NOMO-1 treated with DMSO at 0.1 percent for 48 hours (cell line): ENCODE measurements around the gene PTPRM.

Experiments used
- DNase-seq: peaks from one replicate; lab custom pipeline; 2025; ENCODE audit not compliant: unreplicated experiment; lab: John Stamatoyannopoulos, UW

The PTPRM gene

GRCh38 chr18:8260319-8260718, 693.2 kb downstream of the PTPRM start:
- no peak for DNase-seq

DNA sequence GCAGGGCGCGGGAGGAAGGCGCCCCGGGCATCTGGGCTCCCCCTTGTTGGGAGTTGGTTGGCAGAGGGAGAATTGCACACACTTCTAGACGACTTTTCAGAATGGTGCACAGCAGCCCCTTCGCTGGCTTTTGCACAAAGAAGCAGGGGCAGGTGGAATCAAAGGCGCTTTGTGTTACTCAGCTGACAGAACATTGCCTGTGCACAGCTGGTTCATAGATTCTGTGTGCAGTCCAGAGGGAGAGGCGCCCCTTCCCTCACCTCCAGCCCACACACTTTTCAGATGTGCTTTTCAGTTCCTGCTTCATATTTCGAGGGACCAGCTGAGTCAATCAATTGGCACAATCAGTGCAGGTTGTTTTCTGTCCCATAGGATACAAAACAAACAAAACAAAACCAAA, 693.7 kb downstream of the PTPRM start:
- no peak for DNase-seq

DNA sequence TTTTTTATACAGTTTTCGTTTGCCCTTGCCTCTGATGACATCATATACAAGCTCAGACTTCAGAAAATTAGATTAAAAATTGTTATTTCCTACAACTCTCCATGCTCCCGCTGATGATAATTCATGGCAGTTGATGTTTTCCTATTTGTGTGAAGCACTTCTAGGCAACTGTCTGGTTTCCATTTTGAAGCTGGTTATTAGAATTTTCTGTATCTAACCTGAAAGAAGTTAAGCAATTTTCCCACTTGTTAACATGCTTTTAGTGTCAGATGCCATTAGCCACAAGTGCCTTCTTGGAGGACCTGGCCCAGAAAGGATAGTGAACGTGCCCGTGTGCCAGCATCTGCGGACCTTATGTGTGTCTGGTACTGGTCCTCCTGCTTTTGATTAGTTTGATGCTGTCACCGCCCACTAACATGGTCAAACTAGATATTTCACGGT, 694.6 kb downstream of the PTPRM start:
- no peak for DNase-seq

GRCh38 chr18:8262221-8262620, 695.1 kb downstream of the PTPRM start:
- no peak for DNase-seq

DNA sequence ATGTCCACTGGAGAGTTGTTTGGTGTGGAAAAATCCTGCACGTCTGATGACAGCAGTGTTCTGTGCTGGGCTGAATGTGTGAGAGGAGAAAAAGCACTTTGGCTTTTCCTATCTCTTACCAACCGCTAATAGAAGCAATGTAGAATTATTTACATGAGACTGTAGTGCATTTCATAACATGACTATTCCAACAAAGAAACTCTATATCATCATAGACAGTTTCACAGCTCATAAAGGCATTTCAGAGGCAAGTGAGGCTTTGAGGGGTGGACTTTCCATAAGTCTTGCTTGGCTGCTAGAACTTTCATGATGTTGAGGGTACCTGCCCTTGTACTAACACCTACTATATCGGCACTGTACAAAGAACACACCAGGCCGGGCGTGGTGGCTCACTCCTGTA, 697.0 kb downstream of the PTPRM start:
- no peak for DNase-seq

GRCh38 chr18:8264861-8265411, 697.8 kb downstream of the PTPRM start:
- no peak for DNase-seq

DNA sequence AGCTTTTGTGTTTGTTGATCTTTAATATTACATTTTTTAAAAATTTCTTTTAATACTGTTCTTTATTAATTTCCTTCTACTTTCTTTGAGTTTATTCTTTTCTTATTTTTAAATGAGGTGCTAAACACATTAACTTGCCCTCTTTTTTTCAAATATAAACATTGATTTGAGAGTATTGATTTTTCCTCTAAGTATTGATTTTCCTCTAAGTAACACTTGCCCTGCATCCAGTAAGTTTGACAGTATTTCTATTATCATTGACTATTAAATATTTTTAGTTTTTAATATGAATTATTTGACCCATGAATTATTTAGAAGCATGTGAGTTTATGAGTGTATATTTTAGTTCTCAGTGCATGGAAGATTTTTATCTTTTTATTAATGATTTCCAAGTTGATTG, 705.1 kb downstream of the PTPRM start:
- DNase-seq = no peak

GRCh38 chr18:8274370-8274769, 707.3 kb downstream of the PTPRM start:
- DNase-seq = no peak

DNA sequence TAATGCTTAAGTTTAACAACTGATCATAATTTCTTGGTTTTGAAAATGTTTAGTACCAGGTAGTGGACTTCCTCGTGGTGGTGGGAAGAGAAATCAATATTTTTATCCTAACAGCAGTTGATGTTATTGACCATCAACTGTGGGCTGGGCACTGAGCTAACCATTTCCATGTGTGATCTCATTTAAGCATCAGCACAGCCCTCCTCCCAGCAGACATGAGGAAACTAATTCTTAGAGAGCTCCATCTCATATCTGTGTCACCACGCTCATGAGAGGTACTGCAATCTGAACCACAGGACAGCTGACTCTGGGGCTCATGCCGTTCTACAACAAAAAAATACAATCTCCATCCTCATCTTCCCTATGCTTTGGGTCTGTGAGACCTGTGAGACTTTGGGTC, 709.3 kb downstream of the PTPRM start:
- DNase-seq = no peak

DNA sequence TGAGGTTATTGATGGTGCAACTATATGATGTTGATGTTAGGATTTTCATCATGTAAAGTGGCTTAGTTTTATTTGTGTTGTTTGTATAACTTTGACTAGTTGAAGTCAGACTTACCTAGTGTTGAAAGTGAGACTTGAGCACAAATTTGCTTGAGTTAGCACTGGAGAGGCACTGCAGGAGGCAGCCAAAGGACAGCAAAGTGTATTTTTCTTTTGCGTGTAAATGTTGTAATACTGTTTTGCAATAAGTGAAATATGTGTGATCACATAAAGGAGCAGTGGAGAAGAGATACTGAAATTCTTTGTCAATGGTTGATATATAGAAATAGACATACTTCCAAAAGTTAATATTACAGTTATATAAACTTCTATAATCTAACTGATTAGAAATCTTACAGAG, 710.2 kb downstream of the PTPRM start:
- no peak for DNase-seq

DNA sequence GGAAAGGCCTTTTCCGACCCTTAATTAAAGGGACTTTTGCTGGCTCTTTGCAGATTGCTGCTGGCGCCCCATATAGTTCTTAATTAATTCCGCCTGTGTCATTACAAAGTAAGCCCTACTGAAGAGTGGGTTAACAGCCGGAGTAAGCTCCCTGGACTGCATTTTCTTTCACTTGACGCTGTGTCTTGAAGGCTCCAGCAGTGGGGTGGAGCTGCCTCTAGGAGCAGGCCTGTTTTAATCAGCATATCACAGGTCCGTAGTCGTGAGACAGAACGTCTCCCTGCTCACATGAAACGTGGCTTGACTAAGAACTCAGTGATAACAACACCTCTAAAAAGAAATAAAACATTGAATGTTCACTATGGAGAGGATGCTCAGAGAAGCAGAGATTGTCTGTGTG, 712.2 kb downstream of the PTPRM start:
- DNase-seq = no peak

DNA sequence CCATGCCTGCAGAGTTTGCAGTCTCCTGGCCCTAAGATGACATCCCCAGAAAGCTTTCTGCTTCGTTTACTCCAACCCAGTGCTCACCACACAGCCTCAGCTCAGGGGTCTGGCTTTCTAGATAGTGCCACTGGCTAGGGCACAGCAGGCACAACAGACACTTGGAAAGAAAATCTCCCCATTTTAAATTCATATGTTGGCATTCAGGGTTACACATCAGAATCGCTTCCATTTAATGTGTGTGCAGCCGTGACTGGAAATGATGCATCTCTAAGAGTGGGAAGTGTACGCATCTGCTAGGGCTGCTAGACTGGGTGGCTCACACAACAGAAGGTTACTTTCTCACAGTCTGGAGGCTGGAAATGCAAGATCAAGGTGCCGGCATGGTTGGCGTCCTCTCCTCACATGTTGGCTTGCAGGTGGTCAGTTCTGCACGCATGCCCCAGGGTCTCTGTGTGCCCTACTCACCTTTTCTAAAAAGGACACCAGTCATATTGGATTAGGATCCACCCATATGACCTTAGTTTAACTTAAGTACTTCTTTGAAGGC, 712.7 kb downstream of the PTPRM start:
- DNase-seq = no peak

DNA sequence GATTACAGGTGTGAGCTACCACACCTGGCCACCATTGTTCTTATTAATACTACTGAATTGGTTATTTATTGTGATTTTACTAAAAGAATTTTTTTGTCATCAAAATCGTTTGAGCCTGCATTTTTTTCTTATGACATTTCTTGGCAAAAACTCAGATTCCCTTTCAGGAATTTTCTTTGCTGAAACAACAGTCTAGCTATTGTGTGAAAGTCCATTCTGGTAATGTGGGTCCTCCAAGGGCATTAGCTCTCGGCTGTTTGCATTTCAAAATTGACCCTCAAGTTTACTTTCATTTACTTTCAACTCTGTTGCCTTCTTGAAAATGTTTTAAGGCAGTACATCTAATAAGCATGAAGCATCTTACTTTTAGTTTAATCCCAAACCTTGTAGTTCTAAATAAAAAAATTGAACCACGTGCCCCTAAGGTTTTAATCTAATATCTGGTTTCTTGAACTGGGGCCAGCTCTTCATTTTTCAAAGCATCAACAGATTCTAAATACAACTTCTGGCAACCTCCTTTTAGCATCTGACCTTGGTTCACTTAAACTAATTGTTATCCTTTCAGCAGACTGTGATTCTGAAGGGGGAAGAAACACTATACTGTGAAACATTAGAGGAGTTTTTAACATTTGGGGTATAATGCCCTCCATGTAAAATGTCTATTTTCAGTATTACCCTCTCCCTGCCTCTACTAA, 716.9 kb downstream of the PTPRM start:
- no peak for DNase-seq

GRCh38 chr18:8286303-8286702, 719.2 kb downstream of the PTPRM start:
- no peak for DNase-seq

DNA sequence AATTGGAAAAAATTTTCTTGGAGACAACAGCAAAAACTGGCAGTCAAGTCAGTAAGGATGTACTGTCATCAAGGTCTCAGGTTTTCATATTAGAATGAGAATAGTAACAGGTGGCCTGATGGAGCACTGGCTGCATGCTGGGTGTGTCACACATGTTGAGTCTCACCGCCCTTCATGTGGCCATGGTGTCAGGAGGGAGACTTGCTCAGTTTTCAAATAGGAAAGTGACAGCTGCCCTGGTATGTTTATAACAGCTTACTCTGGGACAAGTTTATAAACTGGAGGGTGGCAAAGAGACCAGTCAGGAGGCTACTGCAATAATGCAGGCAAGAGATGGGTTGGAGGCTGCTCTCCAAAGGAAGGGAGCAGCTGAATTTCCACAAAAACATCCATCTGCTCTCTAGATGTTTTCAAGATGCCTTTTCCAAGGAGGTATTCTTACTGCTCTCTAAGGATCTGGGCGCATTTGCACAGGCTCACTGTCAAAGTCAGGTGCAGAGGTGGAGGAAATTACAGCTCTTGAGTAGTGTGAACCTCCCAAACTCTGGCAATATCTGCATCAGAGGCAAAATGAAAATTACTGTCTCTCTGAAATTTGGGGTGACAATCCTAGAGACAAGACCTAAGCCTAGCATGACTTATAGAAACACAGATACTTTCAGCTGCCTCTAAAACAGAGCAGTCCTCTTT, 720.2 kb downstream of the PTPRM start:
- no peak for DNase-seq

DNA sequence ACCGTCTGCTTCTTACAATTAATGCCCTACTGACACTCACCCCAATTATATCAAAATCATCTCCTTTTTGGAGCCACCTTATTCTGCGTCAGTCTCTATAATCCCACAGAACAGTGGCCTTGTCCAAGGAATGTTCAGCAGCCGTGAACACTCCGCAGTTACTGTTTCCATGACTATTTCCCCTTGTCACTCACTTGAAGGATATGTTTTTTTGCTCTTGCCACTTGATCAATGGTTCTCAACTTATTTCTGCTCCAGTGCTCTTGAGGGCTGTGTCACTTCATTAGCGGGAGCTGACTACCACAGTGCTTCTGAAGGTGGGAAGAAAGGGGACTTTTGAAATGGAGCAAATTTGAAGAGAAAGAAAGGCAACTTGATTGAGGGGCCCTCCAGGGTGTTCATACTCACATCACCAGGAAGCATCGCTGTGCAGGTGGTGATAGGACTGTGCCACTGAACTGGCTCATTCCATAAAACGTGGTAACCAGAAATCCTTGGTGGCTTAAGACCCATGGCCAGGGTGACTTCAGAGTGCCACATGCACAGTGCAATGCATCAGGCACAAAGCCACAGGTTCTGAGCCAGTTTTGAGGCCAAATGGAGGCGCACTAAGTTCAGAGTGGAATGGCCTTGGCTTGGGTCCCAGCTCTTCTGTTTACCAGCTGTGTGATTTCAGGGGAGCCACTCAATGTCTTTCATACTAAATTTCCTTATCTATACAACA, 721.5 kb downstream of the PTPRM start:
- no peak for DNase-seq

GRCh38 chr18:8290435-8290834, 723.3 kb downstream of the PTPRM start:
- no peak for DNase-seq

DNA sequence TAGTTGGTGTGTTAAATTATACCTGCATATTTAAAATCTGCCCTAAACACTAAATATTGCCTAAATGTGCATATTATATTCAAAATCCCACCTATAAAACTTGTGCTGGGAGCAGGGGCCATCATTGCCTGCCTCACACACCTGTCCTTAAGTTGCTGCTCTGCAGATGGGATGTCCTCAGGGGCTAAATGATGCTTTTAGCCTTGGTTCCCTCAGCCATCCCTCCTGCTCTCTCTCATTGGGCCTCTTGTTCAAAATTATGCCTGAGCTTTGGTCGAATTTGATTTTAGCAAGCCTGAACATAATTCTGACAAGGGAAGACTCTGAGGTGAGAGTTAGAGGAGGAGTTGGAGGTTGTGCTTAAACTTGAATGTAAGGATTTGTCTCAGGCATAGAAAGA, 723.8 kb downstream of the PTPRM start:
- no peak for DNase-seq

DNA sequence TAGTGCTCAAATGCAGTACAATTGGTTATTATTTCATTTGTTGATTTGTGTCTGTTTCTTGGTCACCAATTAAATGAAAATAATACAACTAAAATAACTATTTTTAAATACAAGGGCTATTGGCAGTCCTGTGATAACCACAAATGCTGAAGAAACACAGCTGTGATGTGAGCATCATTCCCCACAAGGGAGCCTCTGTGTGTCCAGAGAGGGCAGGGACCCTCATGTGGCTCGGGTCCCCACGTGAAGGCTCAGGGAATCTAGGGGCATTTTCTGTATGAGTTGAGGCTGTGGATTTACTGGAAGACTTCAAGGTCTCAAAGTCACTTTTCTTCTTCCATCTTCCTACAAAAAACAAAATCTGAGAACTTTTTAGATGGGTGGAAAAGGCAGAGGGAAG, 726.1 kb downstream of the PTPRM start:
- DNase-seq = no peak

DNA sequence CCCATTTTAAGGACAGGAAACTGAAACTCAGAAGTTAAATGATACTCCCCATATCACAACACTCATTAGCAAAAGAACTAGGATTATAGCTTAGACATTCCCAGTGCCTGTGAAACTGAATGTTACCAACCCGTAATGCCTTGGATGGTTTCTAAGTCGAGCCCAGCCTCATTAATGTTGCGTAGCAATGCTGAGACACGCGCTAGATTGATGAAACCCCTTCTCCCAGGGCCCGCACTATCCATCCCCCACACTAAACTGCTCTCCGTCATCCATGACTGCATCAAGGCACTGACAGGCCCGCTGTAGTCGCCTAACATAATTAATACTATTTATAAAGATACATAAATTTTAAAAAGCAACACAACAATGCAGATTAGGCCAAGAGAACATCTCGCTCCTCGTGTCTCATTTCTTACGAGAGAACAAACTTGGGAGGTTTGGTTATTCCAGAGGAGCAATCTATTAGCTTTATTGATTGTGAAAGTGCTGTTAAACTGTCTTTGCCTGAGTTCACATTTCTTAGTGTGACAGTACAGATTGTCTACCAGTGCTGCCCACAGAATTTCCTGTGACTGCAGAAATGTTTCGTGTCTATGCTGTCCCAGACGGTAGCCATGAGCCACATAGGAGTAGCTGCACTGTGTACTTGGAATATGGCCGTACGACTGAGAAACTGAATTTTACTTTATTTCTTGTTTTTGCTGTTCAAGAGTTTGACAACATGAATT, 729.9 kb downstream of the PTPRM start:
- DNase-seq = no peak

DNA sequence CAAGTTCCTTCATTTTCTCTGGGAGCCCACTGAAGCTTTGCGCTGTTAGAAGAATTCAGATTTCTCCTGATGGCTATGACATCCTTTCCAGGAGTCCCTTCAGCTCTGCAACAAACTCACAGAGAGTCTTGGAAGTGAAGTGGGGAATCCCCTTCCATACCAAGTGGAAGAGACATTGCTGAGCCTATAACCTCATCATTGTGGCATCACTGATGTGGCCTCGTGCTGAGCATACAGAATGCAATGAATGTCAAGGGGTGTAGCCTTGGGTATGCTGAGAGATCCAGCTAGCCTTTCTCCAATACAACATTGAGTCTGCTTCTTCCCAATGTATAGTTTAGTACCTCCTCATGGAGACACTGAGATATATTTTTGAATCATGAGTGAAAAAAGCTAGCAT, 731.1 kb downstream of the PTPRM start:
- no peak for DNase-seq
